Measurements from ENCODE around the gene NOL12.
"Not testable (repeated sequence)": the region's sequence is repeated elsewhere in the genome, so short reads cannot be mapped to it uniquely, and the experiment has no call there.

The NOL12 gene, protein sequence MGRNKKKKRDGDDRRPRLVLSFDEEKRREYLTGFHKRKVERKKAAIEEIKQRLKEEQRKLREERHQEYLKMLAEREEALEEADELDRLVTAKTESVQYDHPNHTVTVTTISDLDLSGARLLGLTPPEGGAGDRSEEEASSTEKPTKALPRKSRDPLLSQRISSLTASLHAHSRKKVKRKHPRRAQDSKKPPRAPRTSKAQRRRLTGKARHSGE

DNA sequence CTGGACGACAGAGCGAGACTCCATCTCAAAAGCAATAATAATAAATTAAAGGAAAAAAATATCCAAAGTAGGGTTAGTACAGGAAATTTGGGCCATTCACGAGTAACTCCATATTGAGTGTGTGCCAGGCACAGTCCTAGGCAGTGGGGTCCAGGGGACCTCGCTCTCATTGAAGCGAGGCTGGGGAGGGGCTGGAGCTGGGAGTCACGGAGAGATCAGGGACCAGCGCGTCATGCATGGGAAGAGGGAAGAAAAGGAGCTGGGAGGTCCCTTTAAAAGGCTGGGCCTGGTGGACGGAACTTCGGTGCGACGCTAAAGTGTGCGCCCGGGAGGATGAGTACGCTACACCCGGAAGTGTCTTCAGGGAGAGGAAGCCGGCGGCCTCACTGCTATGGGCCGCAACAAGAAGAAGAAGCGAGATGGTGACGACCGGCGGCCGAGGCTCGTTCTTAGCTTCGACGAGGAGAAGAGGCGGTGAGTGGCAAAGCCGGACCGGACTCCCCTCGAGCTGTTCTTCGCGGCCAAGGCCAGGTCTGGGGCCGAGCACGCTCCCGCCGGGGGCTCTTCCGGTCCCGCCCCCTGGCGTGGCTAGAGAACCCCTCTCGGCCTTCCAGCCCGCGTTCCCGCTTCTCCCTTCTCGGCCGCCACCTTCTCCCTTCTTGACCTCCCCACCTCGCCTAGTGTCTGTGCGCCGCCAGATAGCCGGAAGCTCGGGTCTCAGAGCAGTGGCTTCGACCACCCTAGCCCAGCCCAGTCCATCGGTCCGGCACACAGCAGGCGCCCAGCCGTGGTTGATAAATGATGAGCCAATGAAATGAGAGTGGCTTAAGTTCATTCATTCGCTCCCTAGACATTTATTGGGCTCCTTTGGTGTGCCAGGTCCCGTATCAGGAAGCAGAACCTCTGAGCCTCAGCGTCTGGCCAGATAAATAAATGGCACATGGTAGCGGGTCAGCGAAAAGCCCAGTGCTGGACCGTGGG is at the start of gene NOL12:
Gene NOL12, plus strand, starts transcription at position 342 of the 981 bp plus-strand sequence. Its CDS starts 50 bp downstream, at position 392.
- peak; percentile 69 for DNase-seq

DNA sequence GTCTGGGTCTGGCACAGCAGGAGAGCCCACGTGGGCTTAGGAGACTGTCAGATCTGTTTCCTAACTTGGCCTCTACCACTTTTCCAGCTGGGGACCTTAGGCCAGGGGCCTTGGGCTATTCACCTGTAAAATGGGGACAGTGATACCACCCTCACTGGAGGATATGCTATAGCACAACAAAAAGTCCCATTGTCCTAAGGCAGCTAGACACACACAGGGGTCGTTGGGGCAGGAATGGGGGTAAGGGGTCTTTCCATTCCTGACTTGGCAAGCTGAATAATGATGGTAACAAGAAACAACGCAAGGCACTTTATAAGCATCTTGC is 49.2 kb upstream of the NOL12 start:
- DNase-seq = no peak

DNA sequence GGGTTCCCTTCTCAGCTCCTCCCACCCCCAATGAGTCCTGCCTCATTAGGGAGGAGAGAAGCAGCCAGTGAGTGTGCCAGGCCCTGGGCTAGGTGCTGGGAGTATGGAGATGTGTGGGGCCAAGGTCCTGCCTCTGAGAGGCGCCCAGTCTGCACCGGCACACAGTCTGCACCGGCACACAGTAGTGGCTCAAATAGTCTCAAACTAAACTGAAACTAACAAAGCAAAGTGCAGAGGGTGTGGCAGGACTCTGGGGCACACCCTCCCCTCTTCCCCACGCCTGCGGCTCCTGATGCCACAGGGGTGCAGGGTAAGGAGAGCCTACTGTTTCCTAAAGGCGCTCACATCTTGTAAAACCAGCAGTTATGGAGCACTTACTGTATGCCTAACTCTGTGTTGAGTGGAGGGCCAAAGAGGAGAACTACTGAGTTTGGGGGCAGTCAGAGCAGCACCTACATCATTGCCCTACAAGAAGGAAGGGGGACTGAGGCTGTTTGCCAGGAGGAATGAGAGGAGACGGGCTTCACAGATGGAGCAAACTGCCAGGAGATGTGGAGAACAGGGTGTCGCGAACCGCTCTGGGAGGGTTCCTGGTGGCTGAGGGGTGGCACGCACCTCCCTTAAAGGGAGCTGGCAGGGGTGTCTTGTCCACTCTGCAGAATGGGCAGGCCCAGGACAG is 47.6 kb upstream of the NOL12 start:
- no peak for DNase-seq

DNA sequence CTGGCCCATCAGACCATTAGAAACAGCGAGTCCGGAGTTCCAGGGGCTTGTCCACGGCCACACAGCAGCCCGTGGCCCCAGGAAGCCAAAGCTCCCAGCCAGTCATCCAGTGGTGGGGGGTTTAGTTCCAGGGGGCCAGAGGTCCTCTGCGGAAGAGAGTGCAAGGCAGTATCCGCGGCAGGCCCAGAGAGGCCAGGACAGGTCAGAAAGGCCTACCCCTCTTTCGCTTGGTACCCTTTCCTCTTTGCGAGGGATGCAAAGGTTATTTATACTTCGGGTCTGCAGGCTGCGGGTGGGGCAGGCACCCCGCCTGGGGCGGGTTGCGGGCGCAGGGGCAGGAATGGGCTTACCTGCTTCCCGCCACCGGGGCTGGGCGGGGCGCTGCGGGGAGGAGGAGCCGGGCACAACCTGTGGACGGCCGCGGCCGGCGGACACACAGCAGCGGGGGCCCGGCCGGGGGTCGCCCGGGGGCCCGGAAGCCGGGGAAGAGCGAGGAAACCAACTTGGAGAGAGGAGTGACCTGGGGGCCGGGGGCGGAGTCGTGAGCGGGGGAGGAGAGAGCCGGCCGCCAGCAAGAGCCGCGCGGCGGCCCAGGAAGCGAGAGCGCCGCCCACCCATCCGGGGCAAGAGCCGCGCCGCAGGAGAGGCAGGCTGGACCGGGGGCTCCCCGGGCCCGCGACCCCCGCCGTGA is 46.9 kb upstream of the NOL12 start, which contains the start of gene SH3BP1:
Gene SH3BP1, plus strand, starts transcription at position 600 of the 691 bp plus-strand sequence. CDS start 119 bp downstream, outside the sequence.
- DNase-seq = no peak

DNA sequence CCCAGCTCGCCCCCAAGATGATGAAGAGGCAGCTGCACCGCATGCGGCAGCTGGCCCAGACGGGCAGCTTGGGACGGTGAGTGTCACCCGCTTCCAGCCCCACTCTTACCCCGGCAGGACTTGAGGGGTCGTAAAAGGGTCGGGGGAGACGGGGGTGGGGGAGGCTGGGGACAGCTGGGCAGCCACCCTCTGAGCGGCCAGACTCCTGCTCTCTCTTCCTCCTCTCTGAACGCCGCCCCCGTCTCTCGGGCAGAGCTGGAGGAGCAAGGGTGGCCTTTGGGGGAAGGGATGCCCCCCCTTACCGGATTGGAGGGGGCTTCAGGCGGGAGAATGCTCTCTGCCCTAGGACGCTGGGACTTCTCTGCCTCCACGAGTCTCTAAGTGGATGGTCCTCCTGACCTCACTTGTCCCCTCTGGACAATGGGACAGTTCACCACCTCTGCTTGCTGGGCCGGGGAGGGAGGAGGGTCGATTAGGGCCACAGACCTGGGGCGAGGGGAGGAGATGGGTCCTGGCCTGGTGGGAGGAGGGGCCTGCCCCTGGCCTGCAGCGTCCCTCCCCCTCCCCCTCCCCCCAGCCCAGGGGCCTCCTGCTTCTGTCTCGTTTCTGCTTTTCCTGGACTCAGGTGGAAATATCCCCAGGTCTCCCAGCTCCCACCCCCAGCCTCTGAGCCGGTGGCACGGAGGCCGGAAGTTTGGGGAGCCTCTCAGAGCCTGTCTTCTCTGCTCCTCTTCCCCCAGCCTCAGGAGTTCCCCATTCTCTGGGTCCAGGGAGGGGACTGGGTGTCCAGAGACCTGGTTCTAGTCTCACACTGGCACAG is 46.2 kb upstream of the NOL12 start:
- no peak for DNase-seq

DNA sequence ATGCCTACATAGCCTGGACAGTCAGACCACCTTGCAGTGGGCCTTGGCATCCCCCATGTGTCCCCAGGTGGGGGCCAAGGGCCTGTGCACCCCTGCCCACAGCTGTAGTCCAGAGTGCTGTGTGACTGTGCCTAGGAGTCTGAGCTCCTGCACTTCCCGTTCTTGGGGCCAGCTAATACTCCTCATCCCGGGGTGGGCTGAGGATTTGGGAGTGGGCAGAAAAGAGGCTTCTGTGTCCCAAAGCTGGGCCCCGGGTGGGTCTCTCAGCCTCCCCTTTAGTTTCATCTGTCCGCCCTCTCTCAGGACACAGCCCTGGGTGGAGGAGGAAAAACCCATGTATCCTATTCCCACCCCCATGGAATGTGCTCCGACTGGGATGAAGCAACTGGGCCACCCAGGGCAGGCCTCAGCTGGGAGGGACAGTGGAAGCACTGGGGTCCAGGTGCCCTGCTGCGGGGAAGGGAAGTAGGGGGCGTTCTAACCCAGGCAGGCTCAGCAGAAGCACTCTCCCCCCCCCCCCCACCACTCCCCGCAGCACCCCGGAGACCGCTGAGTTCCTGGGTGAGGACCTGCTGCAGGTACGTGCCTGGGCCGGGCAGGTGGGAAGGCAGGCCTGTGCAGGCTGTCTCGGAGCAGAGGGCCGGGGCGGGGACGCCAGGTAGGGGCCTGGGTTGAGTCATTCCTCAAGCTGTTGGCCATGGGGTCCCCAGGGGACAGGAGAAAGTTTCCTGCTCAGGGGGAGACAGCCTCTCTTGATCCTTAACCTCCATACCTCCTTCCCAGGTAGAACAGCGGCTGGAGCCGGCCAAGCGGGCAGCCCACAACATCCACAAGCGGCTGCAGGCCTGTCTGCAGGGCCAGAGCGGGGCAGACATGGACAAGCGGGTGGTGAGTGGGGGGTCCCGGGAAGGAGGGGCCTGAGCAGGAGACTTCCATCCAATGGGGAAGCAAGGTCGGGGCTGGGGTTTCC is 45.3 kb upstream of the NOL12 start:
- DNase-seq = no peak

DNA sequence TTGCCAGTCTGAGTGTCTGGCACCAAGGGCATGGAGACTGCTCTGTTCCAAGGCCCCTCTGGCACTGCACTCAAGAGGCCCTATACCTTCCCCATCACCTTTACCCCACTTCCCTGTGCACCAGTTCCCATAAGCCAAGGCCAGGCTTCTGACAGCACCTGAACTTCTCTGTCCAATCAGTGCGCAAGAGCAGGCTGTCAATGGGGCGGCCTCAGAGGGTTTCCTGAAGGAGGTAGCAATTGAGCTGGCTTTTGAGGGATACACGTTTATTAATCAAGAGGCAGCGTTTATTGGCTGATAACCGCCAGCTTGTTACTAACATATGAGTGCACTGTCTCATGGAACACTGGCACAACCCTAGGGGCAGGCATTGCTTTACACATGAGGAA is 44.6 kb upstream of the NOL12 start:
- DNase-seq = no peak

DNA sequence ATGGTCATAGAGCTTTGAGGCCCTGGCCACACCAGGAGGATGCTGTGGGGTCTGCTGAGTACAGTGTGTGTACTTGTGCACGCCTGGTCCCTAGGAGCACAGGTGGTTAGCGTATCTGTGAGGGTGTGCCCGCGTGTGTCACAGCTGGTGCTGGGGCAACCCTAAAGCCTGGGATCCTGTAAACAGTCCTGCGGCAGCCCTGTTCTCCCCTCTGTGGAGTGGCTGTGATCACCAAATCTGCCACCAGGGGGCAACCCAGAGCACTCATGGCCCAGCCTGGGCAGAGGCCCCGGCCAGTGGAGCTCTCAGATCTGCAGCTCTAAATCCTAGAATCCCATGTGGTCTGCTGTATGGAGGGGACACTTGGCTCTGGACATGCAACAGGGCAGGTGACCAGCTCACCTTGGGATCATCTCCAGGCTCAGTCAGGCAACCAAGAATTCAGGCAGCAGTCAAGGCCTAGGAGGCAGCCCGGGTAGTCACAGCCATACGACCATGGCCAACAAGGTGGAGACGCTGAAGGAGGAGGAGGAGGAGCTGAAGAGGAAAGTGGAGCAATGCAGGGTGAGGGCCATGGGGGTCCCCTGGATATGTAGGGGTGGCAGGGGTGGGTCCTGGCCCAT is 42.8 kb upstream of the NOL12 start:
- DNase-seq = peak; percentile 6

DNA sequence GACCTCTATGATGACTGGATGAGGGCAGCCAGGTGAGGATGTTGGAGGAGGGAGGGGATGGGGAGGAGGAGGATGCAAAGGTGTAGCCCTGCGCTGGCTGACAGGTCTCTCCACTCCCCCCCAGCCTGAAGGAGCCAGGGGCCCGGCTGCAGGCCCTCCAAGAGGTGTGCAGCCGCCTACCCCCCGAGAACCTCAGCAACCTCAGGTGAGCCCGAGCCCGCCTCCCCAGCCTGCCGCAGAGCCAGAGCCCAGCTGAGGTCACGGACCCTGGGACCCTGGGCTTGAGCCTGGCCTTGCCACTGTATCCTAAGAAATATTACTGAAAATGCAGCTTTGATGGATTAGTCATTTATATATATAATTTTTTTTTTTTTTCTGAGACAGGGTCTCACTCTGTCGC is 38.8 kb upstream of the NOL12 start:
- no peak for DNase-seq

DNA sequence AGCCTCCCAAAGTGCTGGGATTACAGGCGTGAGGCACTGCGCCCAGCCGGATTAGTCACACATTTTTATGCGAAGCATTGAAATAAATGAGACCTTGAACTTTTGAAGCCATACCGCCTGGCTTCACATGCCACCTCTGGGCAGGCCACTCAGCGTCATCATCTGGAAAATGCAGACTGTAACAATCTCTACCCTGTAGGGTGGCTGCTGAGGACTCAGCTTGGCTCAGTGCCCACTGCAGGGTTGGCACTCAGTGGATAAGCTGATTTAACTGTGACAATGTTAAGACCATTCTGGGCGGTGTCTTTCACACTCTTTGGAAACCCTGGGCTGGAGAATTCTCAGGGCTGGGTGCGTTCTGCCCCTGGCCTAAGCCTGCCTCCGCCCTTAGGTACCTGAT is 38.2 kb upstream of the NOL12 start:
- DNase-seq = no peak

DNA sequence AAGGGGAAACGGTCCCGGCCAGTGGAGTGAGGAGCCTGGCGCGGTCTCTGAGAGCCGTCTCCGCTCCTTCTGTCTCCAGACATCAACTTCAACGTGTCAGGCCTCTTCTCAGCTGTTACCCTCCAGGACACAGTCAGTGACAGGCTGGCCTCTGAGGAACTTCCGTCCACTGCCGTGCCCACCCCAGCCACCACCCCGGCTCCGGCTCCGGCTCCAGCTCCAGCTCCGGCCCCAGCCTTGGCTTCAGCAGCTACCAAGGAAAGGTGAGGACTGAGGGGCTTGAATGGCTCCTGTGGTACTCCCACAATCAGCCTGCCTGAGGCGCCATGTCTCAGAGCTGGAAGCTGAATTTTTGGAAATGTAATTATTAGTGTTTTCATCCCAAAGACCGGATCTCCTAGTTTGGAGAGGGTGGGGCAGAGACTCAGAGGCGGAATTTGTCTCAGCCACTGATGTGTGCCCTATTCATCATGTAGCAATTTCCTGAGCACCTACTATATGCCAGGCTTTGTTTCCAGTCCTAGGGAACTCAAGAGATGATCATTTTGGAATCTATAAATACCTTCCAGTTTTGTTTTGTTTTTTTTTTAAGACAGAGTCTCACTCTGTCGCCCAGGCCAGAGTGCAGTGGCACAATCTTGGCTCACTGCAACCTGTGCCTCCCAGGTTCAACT is 35.5 kb upstream of the NOL12 start:
- DNase-seq = no peak

DNA sequence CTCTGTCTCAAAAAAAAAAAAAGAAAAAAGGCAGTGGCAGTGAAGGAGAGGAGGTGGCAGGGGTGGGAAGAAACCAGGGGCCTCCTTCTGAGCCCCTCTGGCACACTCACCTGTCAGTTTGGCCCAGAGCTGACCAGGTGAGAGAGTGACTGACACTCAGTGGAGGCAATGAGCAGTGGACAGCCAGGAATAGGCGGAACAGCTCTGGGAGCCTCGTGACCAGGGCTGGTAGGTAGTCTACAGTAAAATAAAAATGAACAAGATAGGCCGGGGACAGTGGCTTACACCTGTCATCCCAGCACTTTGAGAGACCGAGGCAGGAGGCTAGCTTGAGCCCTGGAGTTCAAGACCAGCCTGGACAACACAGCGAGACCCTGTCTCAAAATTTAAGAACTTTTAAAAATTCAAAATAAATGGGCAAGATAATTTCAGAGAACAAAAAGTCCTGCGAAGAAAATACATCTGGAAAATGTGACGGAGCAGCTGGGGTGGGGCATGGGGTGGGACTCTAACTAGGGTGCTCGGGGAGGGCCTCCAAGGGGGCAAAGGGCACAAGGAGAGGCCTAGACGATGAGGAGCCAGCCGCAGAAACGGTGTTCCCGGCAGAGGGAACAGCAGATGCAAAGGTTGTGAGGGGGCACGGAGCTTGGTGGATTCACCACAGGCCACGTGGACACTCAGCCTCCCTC is 31.4 kb upstream of the NOL12 start:
- DNase-seq = no peak

DNA sequence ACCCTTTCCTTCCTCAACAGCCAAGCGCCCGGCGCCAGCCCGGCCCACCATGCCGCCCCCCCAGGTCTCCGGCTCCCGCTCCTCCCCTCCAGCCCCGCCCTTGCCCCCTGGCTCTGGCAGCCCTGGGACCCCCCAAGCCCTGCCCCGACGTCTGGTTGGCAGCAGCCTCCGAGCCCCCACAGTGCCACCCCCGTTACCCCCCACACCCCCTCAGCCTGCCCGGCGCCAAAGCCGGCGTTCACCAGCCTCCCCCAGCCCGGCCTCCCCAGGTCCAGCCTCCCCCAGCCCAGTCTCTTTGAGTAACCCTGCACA is 30.9 kb upstream of the NOL12 start:
- DNase-seq = no peak

DNA sequence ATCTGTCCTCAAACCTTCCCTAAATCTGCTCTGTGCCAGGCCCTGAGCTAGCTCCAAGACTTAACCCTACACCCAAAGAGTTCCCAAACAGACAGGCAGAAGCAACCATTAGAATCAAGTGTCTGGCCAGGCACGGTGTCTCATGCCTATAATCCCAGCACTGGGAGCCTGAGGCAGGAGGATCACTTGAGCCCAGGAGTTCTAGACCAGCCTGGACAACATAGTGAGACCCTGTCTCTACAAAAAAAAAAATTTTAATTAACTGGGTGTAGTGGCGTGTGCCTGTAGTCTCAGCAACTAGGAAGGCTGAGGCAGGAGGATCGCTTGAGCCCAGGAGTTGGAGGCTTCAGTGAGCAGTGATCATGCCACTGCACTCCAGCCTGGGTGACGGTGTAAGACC is 29.6 kb upstream of the NOL12 start:
- DNase-seq = not testable (repeated sequence)

DNA sequence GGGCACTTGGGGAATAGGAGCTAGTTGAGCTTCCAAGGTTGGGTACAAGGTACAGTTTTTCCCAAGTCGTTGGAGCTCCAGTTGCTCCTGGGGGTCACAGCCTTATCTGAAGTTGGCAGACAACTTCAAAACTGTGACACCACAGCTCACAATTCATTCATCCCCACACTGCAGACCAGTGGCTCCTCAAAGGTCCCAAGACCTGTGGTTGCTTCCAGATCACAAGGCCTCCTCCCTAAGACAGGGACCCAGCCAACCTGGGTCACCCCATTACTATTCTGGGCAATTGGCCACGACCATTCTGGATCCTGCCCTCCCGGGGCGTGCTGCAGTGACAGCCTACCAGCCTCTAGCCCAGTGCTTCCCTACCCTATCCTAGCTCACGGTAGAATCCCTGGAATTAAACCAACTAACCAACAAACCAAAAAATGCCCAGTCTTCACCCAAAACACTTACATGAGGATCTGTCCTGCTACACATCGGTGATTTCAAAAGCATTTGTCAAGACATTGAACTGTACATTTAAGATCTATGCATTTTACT is 28.5 kb upstream of the NOL12 start:
- DNase-seq = no peak

DNA sequence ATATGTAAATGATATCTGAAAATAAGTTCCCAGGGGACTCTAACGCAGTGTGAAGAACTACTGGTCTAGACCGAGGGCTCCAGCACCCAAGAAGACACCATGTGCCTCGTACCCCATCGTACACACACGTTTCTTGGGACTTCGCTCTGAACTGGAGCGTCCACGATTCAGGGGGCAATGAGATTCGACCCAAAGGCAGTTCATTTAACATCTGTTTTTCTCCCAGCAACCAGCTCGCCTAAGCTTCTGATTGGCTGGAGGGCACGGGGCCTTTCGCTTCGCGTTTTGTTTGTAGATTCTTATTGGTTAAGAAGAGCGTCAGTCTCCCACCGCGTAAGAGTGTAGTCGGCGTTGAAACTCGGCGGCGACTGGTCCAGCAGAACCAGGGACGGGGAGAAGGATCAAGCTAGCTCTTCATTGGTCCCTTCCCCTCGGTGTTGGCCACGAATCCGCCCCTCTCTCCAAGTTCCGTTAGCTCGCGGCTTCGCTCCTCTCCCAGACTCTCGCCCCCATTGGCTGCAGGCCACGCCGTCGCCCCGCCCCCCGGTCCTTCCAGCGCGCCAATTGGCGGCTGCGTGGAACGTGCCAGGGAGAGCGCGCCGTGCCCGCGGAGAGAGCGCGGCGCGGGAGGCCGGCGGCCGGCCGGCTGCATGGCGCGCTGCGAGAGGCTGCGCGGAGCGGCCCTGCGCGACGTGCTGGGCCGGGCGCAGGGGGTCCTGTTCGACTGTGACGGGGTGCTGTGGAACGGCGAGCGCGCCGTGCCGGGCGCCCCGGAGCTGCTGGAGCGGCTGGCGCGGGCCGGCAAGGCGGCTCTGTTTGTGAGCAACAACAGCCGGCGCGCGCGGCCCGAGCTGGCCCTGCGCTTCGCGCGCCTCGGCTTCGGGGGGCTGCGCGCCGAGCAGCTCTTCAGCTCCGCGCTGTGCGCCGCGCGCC is 27.7 kb upstream of the NOL12 start, which contains the start of gene PDXP:
Gene PDXP, plus strand, starts transcription at position 591 of the 933 bp plus-strand sequence. Its CDS starts 60 bp downstream, at position 651.
- DNase-seq = peak; percentile 89

DNA sequence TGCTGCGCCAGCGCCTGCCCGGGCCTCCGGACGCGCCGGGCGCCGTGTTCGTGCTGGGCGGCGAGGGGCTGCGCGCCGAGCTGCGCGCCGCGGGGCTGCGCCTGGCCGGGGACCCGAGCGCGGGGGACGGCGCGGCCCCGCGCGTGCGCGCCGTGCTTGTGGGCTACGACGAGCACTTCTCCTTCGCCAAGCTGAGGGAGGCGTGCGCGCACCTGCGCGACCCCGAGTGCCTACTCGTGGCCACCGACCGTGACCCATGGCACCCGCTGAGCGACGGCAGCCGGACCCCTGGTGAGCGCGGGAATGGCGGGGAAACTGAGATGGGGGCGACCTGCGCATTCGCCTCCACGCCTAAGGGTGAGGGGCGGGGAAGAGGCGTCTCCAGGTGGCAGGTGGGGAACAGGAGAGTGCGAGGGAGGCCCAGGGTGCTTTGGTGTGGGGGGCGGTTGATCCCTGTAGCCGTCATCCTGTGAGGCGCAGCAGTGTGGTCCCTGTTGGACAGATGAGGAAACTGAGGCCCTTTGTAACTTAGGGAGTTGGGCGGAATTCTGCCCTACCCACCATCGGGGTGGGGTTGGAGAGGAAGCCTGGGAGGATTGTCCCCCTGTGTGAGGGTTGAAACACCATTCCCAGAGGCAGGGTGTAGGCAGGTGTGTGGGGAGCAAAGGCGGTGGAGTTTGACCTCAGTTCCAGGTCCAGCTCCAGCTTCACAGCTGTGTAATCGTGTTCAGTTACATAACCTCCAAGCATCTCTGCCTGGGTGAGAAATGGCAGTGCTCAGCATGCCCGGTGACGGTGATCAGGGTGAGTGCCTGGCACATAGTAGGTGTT is 26.9 kb upstream of the NOL12 start:
- DNase-seq = no peak
